Measurements from ENCODE around the gene IGF2BP3. TPM values are rescaled to one million over a fixed set of nuclear protein-coding genes. Genes with fewer than 3 reads are reported as not detected.

IGF2BP3 gene
- total and polyA plus RNA-seq, 2 donors (not counting 3 experiments of a cell fraction or from before 2014, with no cell fraction given), result 41.2 to 111 TPM

- no peak overlapping the region for H3K9ac ChIP-seq (replicated peaks; ENCODE audit: extremely low read depth, insufficient read depth, low read length)
- no peaks in the 10 kb centered on the region for H3K27me3 ChIP-seq (ENCODE audit: control insufficient read depth in 2 of 2, insufficient read depth in 2 of 2, low read length in 2 of 2)
- H3K4me1 ChIP-seq (ENCODE audit: control insufficient read depth, extremely low read depth, insufficient read depth, low read length), result no peaks in the 10 kb centered on the region
- FAIRE-seq, result peak; percentile 55
- ChIA-PET POLR2A (no interaction called here), CTCF (interaction anchor here (0.9 to 1.3 kb wide), 2 partner anchors 10 to 23 kb away, joined by 3 read pairs; no protein-coding TSS in a partner anchor)
- peaks cover 0 to 3% of the 10 kb centered on the region in 2 experiments for H3K36me3 ChIP-seq (ENCODE audit: control insufficient read depth in 2 of 2, extremely low read depth in 1 of 2, insufficient read depth in 2 of 2, low read length in 2 of 2)
- no TSS peak for BruUV-seq (replicated peaks)
- DNase-seq (ENCODE audit: low read depth, low spot score), result peak; percentile 88
- no peaks in the 10 kb centered on the region for H4K20me1 ChIP-seq (replicated peaks; ENCODE audit: control insufficient read depth, extremely low read depth, insufficient read depth, low read length)
- no peak overlapping the region for H3K4me3 ChIP-seq (replicated peaks in 1 of 3; ENCODE audit: insufficient read depth in 1 of 3, low read depth in 1 of 3, low read length in 3 of 3)
- H2AFZ ChIP-seq (ENCODE audit: low read depth, low read length), result no peak overlapping the region
- no peaks in the 10 kb centered on the region for H3K9me3 ChIP-seq (replicated peaks; ENCODE audit: control insufficient read depth, insufficient read depth, low read length)
- H3K79me2 ChIP-seq (ENCODE audit: control insufficient read depth, insufficient read depth, low read length), result peaks cover 55% of the 10 kb centered on the region
- no peaks in the 10 kb centered on the region for H3K9me1 ChIP-seq (replicated peaks; ENCODE audit: control insufficient read depth, extremely low read depth, insufficient read depth, low read length)
- intact Hi-C loops (cut with micrococcal nuclease) (no loop called here), dilution Hi-C loops (cut with MboI; ENCODE audit: extremely low pct_ligation_motif_present, low sequenced_read_pairs) (no loop called here)
- no peak overlapping the region for H3K27ac ChIP-seq (ENCODE audit: insufficient read depth, low read depth, low read length)
- no peak overlapping the region for H3K4me2 ChIP-seq (ENCODE audit: insufficient read depth, low read length)
- no peak for TF ChIP-seq GATA2 (IDR thresholded peaks at IDR 0.05; ENCODE audit: insufficient read depth, insufficient read length, low read depth, low read length)
- TF ChIP-seq EZH2 (IDR thresholded peaks at IDR 0.05; ENCODE audit: borderline replicate concordance, low read depth, low read length, severe bottlenecking), result no peak
Observed at GRCh38 chr7:23394488-23395171, 75.7 kb downstream of the IGF2BP3 start.

GRCh38 chr7:23393636-23394035, 76.7 kb downstream of the IGF2BP3 start:
- CTCF ChIA-PET, result interaction anchor here (1.3 kb wide), 1 partner anchor 24 kb away, joined by 3 read pairs; no protein-coding TSS in a partner anchor
- Histone ChIP-seq H4K20me1 (replicated peaks; ENCODE audit: control insufficient read depth, extremely low read depth, insufficient read depth, low read length) (no peaks in the 10 kb centered on the region), H3K4me3 (replicated peaks in 1 of 3; ENCODE audit: insufficient read depth in 1 of 3, low read depth in 1 of 3, low read length in 3 of 3) (no peak overlapping the region), H3K9ac (replicated peaks; ENCODE audit: extremely low read depth, insufficient read depth, low read length) (no peak overlapping the region), H2AFZ (ENCODE audit: low read depth, low read length) (no peak overlapping the region), H3K9me1 (replicated peaks; ENCODE audit: control insufficient read depth, extremely low read depth, insufficient read depth, low read length) (no peaks in the 10 kb centered on the region), H3K9me3 (replicated peaks; ENCODE audit: control insufficient read depth, insufficient read depth, low read length) (no peaks in the 10 kb centered on the region), H3K4me1 (ENCODE audit: control insufficient read depth, extremely low read depth, insufficient read depth, low read length) (no peaks in the 10 kb centered on the region), H3K36me3 (ENCODE audit: control insufficient read depth in 2 of 2, extremely low read depth in 1 of 2, insufficient read depth in 2 of 2, low read length in 2 of 2) (peaks cover 0 to 3% of the 10 kb centered on the region in 2 experiments), H3K27me3 (ENCODE audit: control insufficient read depth in 2 of 2, insufficient read depth in 2 of 2, low read length in 2 of 2) (no peaks in the 10 kb centered on the region), H3K79me2 (ENCODE audit: control insufficient read depth, insufficient read depth, low read length) (peaks cover 57% of the 10 kb centered on the region), H3K4me2 (ENCODE audit: insufficient read depth, low read length) (no peak overlapping the region), H3K27ac (ENCODE audit: insufficient read depth, low read depth, low read length) (no peak overlapping the region)
- DNase-seq (ENCODE audit: low read depth, low spot score) (no peak), FAIRE-seq (no peak)
- no TSS peak for BruUV-seq (replicated peaks)
- TF ChIP-seq EZH2 (IDR thresholded peaks at IDR 0.05; ENCODE audit: borderline replicate concordance, low read depth, low read length, severe bottlenecking), result no peak
- no peak for TF ChIP-seq MAX (IDR thresholded peaks at IDR 0.05; ENCODE audit: insufficient read depth, insufficient read length)
- dilution Hi-C loops (cut with MboI; ENCODE audit: extremely low pct_ligation_motif_present, low sequenced_read_pairs) (no loop called here), intact Hi-C loops (cut with micrococcal nuclease) (no loop called here)
- POLR2A ChIA-PET, result no interaction called here

Measured in endothelial cell of umbilical vein (primary cell).